GM10266 (cell line): Measurements from ENCODE around the gene TSPAN8.
"Not testable (repeated sequence)": the region's sequence is repeated elsewhere in the genome, so short reads cannot be mapped to it uniquely, and the experiment has no call there.

Experiments used
- DNase-seq: peaks from one replicate; pipeline ENCODE4 v3.0.0; 2012; ENCODE audit errors: extremely low spot score
- CTCF ChIP-seq: IDR thresholded peaks from 2 replicates; pipeline ENCODE4 v1.5.1; 2012; ENCODE audit warnings: mild to moderate bottlenecking, low read depth; ENCODE audit not compliant: control insufficient read depth, insufficient read depth; ENCODE audit errors: missing control alignments

The TSPAN8 gene

GRCh38 chr12:71128191-71128788, 29.5 kb downstream of the TSPAN8 start:
- no peak for DNase-seq
- TF ChIP-seq CTCF, result no peak

DNA sequence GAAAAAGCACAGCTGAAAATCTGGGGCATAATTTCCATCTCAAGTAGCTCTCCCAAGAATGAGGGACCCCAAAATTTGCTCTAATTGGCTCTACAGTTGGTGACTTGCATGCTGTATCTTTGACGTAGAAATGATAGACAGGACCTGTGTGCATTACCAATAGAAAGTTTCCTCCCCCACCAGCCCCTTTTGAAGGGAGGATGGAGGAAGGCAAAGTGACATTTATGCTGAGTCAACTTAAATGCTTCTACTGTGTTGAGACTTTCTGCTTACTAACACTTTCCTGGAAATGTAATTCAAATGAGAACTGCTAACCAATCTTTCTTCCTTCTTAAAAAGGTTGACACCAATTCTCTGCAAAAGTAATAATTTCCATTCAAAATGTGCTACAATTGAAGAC, 31.9 kb downstream of the TSPAN8 start:
- no peak for TF ChIP-seq CTCF

GRCh38 chr12:71125515-71125914, 32.3 kb downstream of the TSPAN8 start:
- no peak for DNase-seq
- no peak for TF ChIP-seq CTCF

More for the DNA sequence above, 31.9 kb downstream of the TSPAN8 start:
- no peak for DNase-seq

GRCh38 chr12:71124835-71125460, 32.9 kb downstream of the TSPAN8 start:
- DNase-seq, result no peak
- no peak for TF ChIP-seq CTCF

DNA sequence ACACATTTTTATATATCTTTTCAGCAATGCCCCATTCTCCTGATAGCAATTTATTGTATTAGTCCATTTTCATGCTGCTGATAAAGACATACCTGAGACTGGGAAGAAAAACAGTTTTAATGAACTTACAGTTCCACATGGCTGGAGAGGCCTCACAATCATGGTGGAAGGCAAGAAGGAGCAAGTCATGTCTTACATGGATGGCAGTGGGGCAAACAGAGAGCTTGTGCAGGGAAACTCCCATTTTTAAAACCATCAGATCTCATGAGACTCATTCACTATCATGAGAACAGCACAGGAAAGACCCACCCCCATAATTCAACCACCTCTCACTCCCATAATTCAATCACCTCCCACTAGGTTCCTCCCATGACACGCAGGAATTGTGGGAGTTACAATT, 44.7 kb downstream of the TSPAN8 start:
- DNase-seq, result not testable (repeated sequence)

DNA sequence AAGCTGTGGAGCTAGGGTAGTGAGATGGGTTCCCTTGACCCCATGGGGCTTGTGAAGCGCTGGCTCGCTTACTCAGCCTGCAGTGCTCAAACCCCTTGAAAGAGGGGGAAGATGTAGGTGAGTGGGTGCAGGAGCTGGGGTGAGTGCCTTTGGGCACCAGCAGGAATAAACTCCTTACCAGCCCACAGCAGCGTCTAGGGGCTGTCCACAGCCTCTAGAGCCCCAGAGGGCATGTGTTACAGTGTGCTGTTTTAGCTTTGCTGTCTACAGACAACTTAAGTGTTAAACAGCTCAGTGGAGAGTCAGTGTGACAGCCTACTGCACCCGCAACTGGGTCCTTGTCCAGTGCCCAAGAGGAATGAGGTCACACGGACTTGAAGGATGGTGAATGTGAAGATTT, 48.0 kb downstream of the TSPAN8 start:
- no peak for DNase-seq
- no peak for TF ChIP-seq CTCF

GRCh38 chr12:71108355-71108754, 49.4 kb downstream of the TSPAN8 start:
- no peak for DNase-seq
- TF ChIP-seq CTCF, result no peak

DNA sequence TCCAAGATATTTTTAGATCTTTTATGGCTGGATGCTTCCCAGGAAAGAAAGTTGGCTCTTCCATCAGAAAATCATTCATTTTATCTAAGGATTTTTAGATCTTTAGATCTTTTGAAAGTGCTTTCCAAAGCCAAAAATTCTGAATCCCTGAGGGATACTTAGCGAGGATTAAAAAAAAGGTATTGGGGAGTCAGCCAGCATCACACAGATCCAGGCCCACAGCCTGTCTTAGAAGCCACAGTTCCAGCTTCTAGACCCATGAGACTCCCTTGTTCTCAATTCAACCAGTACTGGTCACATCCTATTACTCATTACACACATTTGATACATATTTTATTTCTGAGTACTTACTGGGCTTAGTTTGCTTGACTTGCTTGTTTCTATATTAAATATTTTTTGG, 49.9 kb downstream of the TSPAN8 start:
- no peak for TF ChIP-seq CTCF
- no peak for DNase-seq
